Stimulated activated CD4-positive, alpha-beta T cell treated with anti-CD3 and anti-CD28 coated beads, Interleukin-1b, Interleukin-23, amount 100 ng/mL, for 4 hours (primary cell): Measurements from ENCODE around the gene CDRT15L2.
"Not testable (repeated sequence)": the region's sequence is repeated elsewhere in the genome, so short reads cannot be mapped to it uniquely, and the experiment has no call there.

Experiments used
- DNase-seq, 2 donors: peaks; one replicate each; pipeline ENCODE4 v3.0.0-alpha.2; 2020; ENCODE audit warnings: low read depth in 2 of 2

Gene CDRT15L2

DNA sequence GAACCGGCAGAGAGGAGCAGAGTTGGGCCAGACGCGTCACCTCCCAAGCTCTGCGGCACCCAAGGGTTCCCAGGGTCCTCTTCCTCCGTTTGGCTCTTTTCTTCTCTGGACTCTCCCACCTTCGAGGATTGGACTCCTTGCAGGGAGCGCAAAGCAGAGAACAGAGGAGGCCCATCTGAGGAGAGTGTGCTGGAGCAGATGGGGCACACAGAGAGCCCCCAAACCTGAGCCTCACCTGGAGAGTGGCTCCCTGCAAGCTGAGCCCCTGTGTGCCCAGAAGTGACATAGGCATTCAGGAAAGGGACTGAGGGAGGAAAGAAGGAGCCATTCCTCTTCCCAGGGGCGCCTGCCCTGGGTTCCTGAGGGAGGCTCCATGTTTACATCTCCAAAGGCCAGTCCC, 6.3 kb upstream of the CDRT15L2 start:
- not testable (repeated sequence) for DNase-seq

DNA sequence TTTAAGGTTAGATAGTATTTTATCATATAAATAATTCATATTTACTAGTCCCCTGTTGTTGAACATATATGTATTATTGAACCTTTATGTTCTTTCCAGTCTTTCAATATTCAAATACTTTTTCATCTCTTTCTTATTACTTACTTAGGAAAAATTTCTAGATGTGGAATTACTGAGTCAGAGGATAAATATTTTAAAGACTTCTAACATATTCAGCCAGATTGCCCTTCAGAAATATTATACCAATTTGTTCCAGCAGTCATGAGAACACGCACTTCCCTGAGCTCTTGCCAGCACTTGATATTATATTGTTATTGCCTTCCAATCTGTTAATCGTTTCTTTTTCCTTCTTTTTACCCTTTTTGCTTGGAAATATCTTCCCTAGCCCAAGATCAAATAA, 4.5 kb upstream of the CDRT15L2 start:
- DNase-seq: not testable (repeated sequence)

DNA sequence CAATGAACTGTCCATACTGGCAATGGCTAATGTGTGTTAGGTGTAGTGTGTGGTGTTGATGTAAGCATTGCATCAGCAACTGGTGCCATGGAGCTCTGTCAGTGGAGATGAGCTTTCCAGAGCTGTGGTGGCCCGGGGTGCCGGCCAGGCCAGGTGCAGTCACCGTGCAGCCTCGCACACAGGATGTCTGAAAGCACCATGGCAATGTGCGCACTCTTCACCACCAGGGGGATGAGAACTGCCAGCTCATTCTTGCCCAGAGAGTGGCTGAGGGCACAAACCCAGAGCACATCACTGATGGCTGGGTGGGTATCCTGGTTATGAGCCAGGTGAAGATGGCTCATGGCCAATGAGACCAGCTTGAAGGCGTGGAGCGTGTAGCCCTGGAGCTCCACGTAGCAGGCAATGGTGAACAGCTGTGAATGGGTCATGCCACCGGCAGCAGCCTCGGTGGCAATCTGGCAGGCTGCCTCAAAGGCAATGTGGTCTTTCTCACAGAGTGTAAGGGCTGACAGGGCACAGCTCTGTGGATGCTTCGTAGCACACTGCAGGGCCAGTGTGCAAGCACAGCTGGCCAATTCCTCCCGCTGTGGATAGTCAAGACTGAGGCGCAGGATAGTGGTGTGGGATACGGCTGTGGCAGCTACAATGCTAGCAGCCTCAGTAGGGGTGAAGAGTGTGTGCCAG, 4.5 kb downstream of the CDRT15L2 start:
- DNase-seq: not testable (repeated sequence)

DNA sequence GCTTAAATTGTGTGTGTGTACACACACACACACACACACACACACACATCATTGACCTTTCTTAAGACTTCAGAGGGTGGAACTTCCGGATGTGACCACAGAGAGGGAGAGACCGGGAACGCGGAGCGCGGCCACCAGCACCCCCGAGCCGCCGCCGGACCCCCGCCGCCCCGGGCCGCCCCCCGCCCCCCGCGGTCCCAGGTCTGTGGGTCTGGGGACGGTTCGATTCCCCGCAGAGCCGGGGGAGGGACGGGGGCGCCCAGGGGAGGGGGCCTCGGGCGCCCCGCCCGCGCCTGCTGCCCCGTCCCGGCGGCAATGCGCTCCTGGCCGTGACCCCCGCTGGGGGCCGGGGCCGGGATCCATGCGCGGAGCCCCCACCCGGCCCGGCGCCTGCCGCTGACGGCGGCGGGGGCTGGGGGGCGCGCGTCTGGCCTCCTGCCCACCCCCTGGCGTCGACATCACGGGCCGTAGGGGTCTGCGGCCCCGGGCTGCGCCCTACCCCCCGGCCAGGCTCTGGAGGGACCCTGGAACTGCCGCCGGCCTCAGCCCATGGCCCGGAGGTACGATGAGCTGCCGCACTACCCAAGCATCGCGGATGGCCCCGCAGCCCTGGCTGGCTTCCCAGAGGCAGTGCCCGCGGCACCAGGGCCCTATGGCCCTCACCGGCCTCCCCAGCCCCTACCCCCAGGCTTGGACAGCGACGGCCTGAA, 9.4 kb downstream of the CDRT15L2 start:
- DNase-seq: not testable (repeated sequence)

DNA sequence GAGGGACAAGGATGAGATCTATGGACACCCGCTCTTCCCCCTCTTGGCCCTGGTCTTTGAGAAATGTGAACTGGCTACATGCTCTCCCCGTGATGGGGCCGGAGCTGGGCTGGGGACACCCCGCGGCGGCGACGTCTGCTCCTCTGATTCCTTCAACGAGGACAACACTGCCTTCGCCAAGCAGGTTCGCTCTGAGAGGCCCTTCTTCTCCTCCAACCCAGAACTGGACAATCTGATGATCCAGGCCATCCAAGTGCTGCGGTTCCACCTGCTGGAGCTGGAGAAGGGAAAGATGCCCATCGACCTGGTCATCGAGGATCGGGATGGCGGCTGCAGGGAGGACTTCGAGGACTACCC, 9.9 kb downstream of the CDRT15L2 start:
- not testable (repeated sequence) for DNase-seq

DNA sequence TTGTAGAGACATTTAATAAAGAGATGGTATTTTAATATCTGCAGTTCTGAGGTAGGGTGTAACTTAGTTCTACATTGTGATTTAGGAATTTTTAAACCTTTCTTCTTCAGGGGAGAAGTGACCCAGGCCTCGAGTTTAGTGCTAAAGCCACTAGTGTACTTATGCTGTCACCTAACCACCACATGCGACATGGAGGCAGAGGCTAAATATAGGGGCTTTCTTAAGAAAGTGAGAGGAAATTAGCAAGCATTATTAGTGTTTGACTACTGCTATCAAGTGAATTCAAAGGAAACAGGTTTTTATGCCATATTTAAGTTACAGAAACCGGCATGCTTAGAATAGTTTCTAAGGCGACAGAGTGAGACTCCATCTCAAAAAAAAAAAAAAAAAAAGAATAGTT, 11.5 kb downstream of the CDRT15L2 start:
- not testable (repeated sequence) for DNase-seq

DNA sequence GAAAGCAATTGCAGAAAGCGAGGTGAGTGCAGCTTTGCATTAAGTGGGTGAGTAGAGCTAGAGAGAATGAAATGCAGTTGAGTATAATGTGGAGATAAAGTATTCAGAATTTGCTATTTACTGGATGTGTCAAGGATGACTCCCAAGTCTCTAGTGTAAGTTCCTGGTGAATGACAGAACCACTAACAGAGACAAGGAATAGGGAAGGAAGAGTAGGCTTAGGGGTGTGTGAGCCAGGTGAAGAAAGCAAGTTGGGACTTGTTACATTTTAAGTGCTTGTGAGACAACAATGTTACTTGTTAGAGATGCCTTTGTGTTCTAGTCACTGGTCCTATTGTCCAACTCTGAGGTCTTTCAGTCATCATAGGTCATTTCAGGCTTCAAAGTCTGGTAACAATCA, 26.0 kb downstream of the CDRT15L2 start:
- not testable (repeated sequence) for DNase-seq

DNA sequence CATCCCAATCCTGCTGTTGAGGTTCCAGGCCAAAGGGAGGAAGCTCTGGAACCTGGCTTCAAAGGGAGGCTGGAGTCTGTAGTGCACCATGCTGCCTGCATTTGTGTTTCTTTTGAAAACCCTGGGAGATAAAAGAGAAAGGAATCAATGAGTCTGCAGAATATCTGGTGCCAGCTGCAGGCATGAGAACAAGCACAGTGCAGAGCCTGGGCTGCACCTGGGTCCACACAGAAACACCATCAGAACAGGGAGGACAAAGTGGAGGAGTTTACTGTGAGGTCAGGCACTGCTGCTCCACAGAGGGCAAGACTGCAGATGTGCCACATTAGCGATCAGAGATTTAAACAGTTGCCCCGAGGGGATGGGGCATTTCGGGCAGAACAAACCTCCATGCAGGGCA, 30.0 kb downstream of the CDRT15L2 start:
- not testable (repeated sequence) for DNase-seq

DNA sequence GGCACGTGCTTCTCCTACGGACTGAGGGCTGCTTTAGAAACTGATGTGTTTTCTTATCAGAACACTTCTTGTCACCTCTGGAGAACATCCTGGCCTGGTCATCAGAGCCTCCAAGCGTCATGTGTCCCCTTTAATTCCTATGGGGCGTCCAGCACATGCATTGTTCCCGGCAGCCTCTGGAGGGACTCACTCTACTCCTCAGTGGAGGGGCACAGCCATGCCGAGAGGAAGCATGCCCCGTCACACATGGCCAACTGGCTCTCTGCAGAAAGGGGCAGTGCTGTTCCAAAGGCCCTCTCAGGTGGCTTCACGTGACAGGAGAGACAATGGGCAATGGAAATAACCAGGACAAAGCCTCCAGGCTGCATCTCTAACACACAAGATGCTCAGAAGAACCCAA, 31.8 kb downstream of the CDRT15L2 start:
- DNase-seq: no peak

DNA sequence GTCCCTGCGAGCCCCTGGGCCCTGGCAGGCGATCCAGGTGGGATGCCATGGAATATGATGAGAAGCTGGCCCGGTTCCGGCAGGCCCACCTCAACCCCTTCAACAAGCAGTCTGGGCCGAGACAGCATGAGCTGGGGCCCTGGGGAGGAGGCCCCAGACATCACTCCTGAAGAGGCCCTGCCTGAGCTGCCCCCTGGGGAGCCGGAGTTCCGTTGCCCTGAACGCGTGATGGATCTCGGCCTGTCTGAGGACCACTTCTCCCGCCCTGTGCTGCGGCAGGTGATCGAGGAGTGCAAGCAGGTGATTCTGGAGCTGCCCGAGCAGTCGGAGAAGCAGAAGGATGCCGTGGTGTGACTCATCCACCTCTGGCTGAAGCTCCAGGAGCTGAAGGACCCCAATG, 33.1 kb downstream of the CDRT15L2 start:
- no peak for DNase-seq

DNA sequence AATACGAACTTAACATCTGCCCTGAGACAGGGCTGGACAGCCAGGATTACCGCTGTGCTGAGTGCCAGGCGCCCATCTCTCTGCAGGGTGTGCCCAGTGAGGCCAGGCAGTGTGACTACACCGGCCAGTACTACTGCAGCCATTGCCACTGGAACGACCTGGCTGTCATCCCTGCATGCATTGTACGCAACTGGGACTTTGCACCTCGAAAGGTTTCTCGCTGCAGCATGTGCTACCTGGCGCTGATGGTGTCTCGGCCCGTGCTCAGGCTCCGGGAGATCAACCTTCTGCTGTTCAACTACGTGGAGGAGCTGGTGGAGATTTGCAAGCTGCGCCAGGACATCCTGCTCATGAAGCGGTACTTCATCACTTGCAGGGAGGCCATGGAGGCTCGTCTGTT, 33.7 kb downstream of the CDRT15L2 start:
- no peak for DNase-seq

DNA sequence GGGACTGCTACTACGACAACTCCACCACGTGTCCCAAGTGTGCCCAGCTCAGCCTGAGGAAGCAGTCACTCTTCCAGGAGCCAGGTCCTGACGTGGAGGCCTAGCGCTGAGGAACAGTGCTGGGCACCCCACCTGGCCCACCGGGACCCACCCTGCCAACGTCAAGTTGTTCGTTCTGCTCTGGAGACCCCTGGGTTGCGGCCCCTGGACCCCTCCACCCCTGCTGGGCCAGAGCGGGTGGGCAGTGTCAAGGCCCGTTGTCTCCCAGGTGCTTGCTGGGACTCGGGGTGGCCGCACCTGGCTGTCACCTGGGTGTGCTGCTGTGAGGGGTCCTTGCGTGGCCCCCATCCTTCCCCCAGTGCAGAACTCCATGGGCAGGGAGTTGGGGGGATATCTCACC, 34.4 kb downstream of the CDRT15L2 start:
- no peak for DNase-seq

DNA sequence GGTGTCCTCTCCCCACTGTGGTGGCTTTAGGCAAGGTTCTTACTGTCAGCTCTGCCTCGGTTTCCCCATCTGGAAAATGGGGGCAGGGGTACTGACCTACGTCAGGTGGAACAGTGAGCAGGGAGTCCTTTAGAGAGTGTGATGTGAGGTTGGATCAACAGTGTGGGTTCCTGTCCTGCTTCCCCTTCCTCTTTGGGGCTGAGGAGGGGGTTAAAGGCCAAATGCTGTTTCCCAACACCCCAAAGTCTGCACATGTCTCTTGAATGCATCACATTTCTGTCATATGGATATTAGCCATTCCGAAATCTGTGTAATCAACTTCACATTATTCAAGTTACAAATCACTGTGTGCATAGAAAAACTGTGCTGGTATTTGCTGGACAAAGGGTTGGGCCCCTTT, 35.9 kb downstream of the CDRT15L2 start:
- DNase-seq: not testable (repeated sequence)
